PC-3 (cell line): ENCODE data around the gene SPATA33. TPM values are rescaled to one million over a fixed set of nuclear protein-coding genes. Genes with fewer than 3 reads are reported as not detected.

Experiments
- ATAC-seq: fragments of 200-7000 bp; cut with Tn5 transposase; 2 replicates; pipeline ENCODE4 v1.9.1; 2020; ENCODE audit warnings: mild to moderate bottlenecking, moderate library complexity
- BruUV-seq: library from RNA; stranded (reverse); fragments of 400-500 nt; replicated peaks from 2 replicates; lab custom pipeline; 2021; lab: Mats Ljungman, UMichigan
- CTCF ChIA-PET: fragments of 300-600 bp; sonication (Branson Sonifier 250); formaldehyde crosslinking; loops from one replicate; lab custom pipeline; 2022; ENCODE audit warnings: antibody characterized with exemption; lab: Charles Lee
- POLR2A ChIA-PET: fragments of 300-600 bp; sonication (Branson Sonifier 250); formaldehyde crosslinking; loops from one replicate; lab custom pipeline; 2022; ENCODE audit warnings: antibody characterized with exemption; ENCODE audit not compliant: unreplicated experiment; lab: Charles Lee
- DNase-seq: peaks from one replicate; pipeline ENCODE4 v3.0.0-alpha.2; 2015
- H2AFZ ChIP-seq: fragments of 300-600 bp; sonication (generic); 2 replicates; pipeline ENCODE4 v1.6.0; 2016; ENCODE audit warnings: antibody characterized with exemption, low read length
- H3F3A ChIP-seq: fragments of 300-600 bp; sonication (generic); one replicate; pipeline ENCODE4 v1.6.0; 2017; ENCODE audit warnings: antibody characterized with exemption, low read length, control low read depth, mild to moderate bottlenecking; ENCODE audit not compliant: unreplicated experiment
- H3K27ac ChIP-seq: fragments of 300-600 bp; sonication (generic); 2 replicates; pipeline ENCODE4 v1.5.1; 2016; ENCODE audit warnings: mild to moderate bottlenecking, low read length
- H3K27me3 ChIP-seq: fragments of 300-600 bp; sonication (generic); 2 replicates; pipeline ENCODE4 v1.6.1; 2016; ENCODE audit warnings: low read length, mixed read lengths
- H3K36me3 ChIP-seq: fragments of 300-600 bp; sonication (generic); 2 replicates; pipeline ENCODE4 v1.6.1; 2016; ENCODE audit warnings: low read depth, mixed run types, low read length, mixed read lengths
- H3K4me1 ChIP-seq: fragments of 300-600 bp; sonication (generic); 2 replicates; pipeline ENCODE4 v1.5.1; 2016; ENCODE audit warnings: low read length; ENCODE audit not compliant: insufficient read depth
- H3K4me2 ChIP-seq: fragments of 300-600 bp; sonication (generic); 2 replicates; pipeline ENCODE4 v1.6.0; 2016; ENCODE audit warnings: low read length
- H3K4me3 ChIP-seq: fragments of 300-600 bp; sonication (generic); 2 replicates; pipeline ENCODE4 v1.5.1; 2016; ENCODE audit warnings: mild to moderate bottlenecking, low read length, mixed read lengths
- H3K79me2 ChIP-seq: fragments of 300-600 bp; sonication (generic); 2 replicates; pipeline ENCODE4 v1.6.1; 2017; ENCODE audit warnings: low read length, mixed read lengths
- H3K9ac ChIP-seq: fragments of 300-600 bp; sonication (generic); 2 replicates; pipeline ENCODE4 v1.6.0; 2016; ENCODE audit warnings: mild to moderate bottlenecking, low read length
- H3K9me2 ChIP-seq: fragments of 300-600 bp; sonication (generic); replicated peaks from 2 replicates; pipeline ENCODE4 v1.6.1; 2016; ENCODE audit warnings: mixed run types, low read length, mixed read lengths
- H3K9me3 ChIP-seq: fragments of 300-600 bp; sonication (generic); 2 replicates; pipeline ENCODE4 v1.6.1; 2016; ENCODE audit warnings: low read length, mixed read lengths
- H4K20me1 ChIP-seq: fragments of 300-600 bp; sonication (generic); 2 replicates; pipeline ENCODE4 v1.6.1; 2016; ENCODE audit warnings: low read length, mixed read lengths
- EZH2 ChIP-seq: fragments of 300-600 bp; sonication (generic); IDR thresholded peaks from one replicate; pipeline ENCODE4 v1.6.1; 2017; ENCODE audit warnings: antibody characterized with exemption, mild to moderate bottlenecking, low read length; ENCODE audit not compliant: unreplicated experiment
- EZH2phosphoT487 ChIP-seq: fragments of 300-600 bp; sonication (generic); IDR thresholded peaks from 2 replicates; pipeline ENCODE4 v1.6.1; 2018; ENCODE audit warnings: mild to moderate bottlenecking, antibody characterized with exemption, low read length, borderline replicate concordance
- intact Hi-C: fragments of 100-400 bp; cut with micrococcal nuclease; formaldehyde crosslinking; loops from 2 replicates; pipeline ENCODE4 v1.9.0; 2023
- total RNA-seq: library from RNA; depleted of rRNA; stranded (reverse); fragments of >200 nt; gene quantifications from 2 replicates; pipeline ENCODE4 v1.2.3, GENCODE V29; 2014
- TF ChIP-seq, protein P1 (sequence below): fragments of 300-600 bp; sonication (generic); conservative IDR thresholded peaks from 2 replicates; pipeline ENCODE4 v1.5.1; 2017; ENCODE audit warnings: antibody characterized with exemption, low read depth, mild to moderate bottlenecking, low read length

The SPATA33 gene
- total RNA-seq, 1 experiment from 2014 or later = 7.9 TPM

- H3K9me3 ChIP-seq = no peaks in the 10 kb centered on the region
- no TSS peak for BruUV-seq
- peak overlapping the region; percentile 85 for H3K4me2 ChIP-seq
- H2AFZ ChIP-seq = no peak overlapping the region
- no peaks in the 10 kb centered on the region for H3F3A ChIP-seq
- ATAC-seq (peak; percentile 39), DNase-seq (peak; percentile 18)
- POLR2A ChIA-PET = interaction anchor here (0.5 kb wide), 1 partner anchor 30 kb away, joined by 3 read pairs; no protein-coding TSS in a partner anchor
- H3K9ac ChIP-seq = peak overlapping the region; percentile 94
- no peaks in the 10 kb centered on the region for H3K9me2 ChIP-seq
- H3K4me1 ChIP-seq = no peaks in the 10 kb centered on the region
- H4K20me1 ChIP-seq = no peaks in the 10 kb centered on the region
- TF ChIP-seq EZH2 (no peak), EZH2phosphoT487 (no peak)
- TF ChIP-seq, protein P1, sequence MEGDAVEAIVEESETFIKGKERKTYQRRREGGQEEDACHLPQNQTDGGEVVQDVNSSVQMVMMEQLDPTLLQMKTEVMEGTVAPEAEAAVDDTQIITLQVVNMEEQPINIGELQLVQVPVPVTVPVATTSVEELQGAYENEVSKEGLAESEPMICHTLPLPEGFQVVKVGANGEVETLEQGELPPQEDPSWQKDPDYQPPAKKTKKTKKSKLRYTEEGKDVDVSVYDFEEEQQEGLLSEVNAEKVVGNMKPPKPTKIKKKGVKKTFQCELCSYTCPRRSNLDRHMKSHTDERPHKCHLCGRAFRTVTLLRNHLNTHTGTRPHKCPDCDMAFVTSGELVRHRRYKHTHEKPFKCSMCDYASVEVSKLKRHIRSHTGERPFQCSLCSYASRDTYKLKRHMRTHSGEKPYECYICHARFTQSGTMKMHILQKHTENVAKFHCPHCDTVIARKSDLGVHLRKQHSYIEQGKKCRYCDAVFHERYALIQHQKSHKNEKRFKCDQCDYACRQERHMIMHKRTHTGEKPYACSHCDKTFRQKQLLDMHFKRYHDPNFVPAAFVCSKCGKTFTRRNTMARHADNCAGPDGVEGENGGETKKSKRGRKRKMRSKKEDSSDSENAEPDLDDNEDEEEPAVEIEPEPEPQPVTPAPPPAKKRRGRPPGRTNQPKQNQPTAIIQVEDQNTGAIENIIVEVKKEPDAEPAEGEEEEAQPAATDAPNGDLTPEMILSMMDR = no peak
- CTCF ChIA-PET = no interaction called here
- intact Hi-C loops = no loop called here
- H3K27ac ChIP-seq = 0 out of 2 replicates have a peak overlapping the region, but pooled peaks have one; percentile 10
- H3K79me2 ChIP-seq = peaks cover 27% of the 10 kb centered on the region
- peak overlapping the region; percentile 87 for H3K4me3 ChIP-seq
- no peaks in the 10 kb centered on the region for H3K27me3 ChIP-seq
- peaks cover 3% of the 10 kb centered on the region; the same call in 1 of the 2 replicates for H3K36me3 ChIP-seq
These were observed 54.7 kb downstream of the SPATA33 start for GRCh38 chr16:89712274-89712781.

DNA sequence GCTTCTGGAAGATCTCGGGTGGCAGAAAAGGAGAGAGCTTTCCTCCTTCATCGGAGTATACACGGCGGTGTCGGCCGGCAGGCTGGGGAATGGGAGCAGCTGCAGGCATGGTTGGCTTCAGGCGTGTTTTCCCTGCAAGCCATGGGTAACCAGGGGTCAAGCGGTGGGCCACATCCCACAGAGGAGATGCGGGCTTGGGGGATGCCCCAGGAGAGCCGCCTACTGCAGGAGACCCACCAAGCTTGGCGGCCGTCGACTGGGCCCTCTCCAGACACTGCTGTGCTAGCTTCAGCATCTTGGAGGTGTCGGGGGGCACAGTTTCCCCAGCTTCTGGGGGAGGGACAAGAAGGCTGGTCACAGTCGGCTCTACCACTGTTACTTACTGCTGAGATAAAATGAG lies 58.9 kb downstream of the SPATA33 start:
- POLR2A ChIA-PET = interaction anchor here (0.6 kb wide), 1 partner anchor 17 kb away, joined by 4 read pairs; no protein-coding TSS in a partner anchor
- intact Hi-C loops = no loop called here
- no peak overlapping the region for H3K9ac ChIP-seq
- TF ChIP-seq, protein P1 = no peak
- no peaks in the 10 kb centered on the region for H3K9me3 ChIP-seq
- H2AFZ ChIP-seq = no peak overlapping the region
- no peaks in the 10 kb centered on the region for H3F3A ChIP-seq
- H3K4me2 ChIP-seq = no peak overlapping the region
- no peak for ATAC-seq
- peaks cover 27% of the 10 kb centered on the region for H3K79me2 ChIP-seq
- DNase-seq = no peak
- no TSS peak for BruUV-seq
- peaks cover 3% of the 10 kb centered on the region; the same call in 1 of the 2 replicates for H3K36me3 ChIP-seq
- H3K9me2 ChIP-seq = no peaks in the 10 kb centered on the region
- CTCF ChIA-PET = no interaction called here
- H3K27ac ChIP-seq = no peak overlapping the region
- H3K27me3 ChIP-seq = no peaks in the 10 kb centered on the region
- H3K4me1 ChIP-seq = peaks cover 16% of the 10 kb centered on the region
- H3K4me3 ChIP-seq = no peak overlapping the region
- H4K20me1 ChIP-seq = no peaks in the 10 kb centered on the region

DNA sequence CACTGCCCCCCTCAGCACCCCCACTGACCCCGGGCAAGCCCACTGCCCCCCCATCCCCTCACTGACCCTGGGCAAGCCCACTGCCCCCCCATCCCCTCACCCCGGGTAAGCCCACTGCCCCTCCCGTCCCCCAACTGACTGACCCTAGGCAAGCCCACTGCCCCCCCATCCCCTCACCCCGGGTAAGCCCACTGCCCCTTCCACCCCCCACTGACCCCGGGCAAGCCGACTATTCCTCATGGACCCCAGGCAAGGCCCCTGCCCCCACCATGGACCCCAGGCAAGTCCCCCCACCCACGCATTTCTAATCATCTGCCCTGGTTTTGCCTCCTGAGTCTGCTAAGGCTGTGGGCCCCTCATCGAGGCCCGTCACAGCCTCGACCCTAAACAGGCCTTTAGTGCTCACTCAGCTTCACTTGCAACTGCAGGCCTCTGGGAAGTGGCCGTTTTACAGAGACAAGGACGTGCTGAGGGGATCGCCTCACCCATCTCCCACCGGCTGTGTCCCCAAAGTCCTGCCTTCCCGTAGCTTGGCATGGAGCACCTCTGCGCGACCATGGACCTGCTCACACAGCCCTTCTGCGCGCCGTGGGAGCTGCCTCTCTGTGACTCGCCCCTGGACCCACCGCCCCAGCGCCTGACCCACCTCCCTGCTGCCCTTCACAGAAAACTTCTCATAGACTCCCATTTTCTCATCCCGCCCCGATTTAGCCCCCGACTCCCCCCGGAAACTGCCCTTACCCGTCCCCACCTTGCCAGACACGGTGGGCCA lies 59.5 kb downstream of the SPATA33 start:
- Histone ChIP-seq H3K27me3 (no peaks in the 10 kb centered on the region), H2AFZ (no peak overlapping the region), H3K9ac (no peak overlapping the region), H3K9me2 (no peaks in the 10 kb centered on the region), H4K20me1 (no peaks in the 10 kb centered on the region), H3K4me3 (no peak overlapping the region), H3K4me1 (peaks cover 16% of the 10 kb centered on the region), H3K36me3 (peaks cover 3% of the 10 kb centered on the region; the same call in 1 of the 2 replicates), H3K27ac (no peak overlapping the region), H3K79me2 (peaks cover 24% of the 10 kb centered on the region), H3F3A (no peaks in the 10 kb centered on the region), H3K9me3 (no peaks in the 10 kb centered on the region), H3K4me2 (no peak overlapping the region)
- no peak for ATAC-seq
- BruUV-seq = no TSS peak
- no peak for DNase-seq
- ChIA-PET POLR2A (interaction anchor here (0.6 kb wide), 1 partner anchor 16 kb away, joined by 4 read pairs; no protein-coding TSS in a partner anchor), CTCF (no interaction called here)
- no peak for TF ChIP-seq EZH2phosphoT487
- TF ChIP-seq, protein P1 = no peak
- TF ChIP-seq EZH2 = no peak
- intact Hi-C loops = no loop called here
